HEK293 (cell line): ENCODE measurements around the gene APOB.

Experiments used
- CTCF ChIA-PET: fragments of 350-600 bp; formaldehyde crosslinking; extraction: SDS; loops from one replicate; lab custom pipeline; 2021; ENCODE audit warnings: antibody characterized with exemption; lab: Yijun Ruan, JAX
- POLR2A ChIA-PET: fragments of 300-600 bp; formaldehyde crosslinking; extraction: SDS; loops from one replicate; lab custom pipeline; 2020; ENCODE audit warnings: antibody characterized with exemption, inconsistent platforms; lab: Yijun Ruan, JAX
- H3K27ac ChIP-seq: fragments of 200-500 bp; sonication (Bioruptor generic); 2 replicates; pipeline ENCODE4 v1.5.1; 2014; ENCODE audit warnings: low read depth, low read length, control low read depth, inconsistent platforms; ENCODE audit errors: extremely low read depth
- H3K36me3 ChIP-seq, 2 experiments: fragments of 200-500 bp in 1 of 2; sonication (Bioruptor generic) in 1 of 2; 1 replicate in 1 of 2; 2 replicates in 1 of 2; pipeline ENCODE4 v1.5.1; 2014 to 2017; ENCODE audit warnings: inconsistent platforms in 2 of 2, low read length in 2 of 2; ENCODE audit not compliant: control insufficient read depth in 2 of 2, insufficient read depth in 1 of 2
- H3K4me1 ChIP-seq: fragments of 200-500 bp; sonication (Bioruptor generic); 2 replicates; pipeline ENCODE4 v1.5.1; 2014; ENCODE audit warnings: mild to moderate bottlenecking, low read length, inconsistent platforms; ENCODE audit not compliant: control insufficient read depth, insufficient read depth
- H3K4me3 ChIP-seq: 2 replicates; pipeline ENCODE4 v1.5.1; 2011; ENCODE audit warnings: low read depth, mild to moderate bottlenecking, control low read depth, low read length, moderate library complexity
- H3K9me3 ChIP-seq: fragments of 200-500 bp; sonication (Bioruptor generic); 2 replicates; pipeline ENCODE4 v1.5.1; 2014; ENCODE audit warnings: low read depth, low read length, inconsistent platforms; ENCODE audit not compliant: control insufficient read depth, insufficient read depth
- ATF2 ChIP-seq: fragments of 450-650 bp; formaldehyde crosslinking; IDR thresholded peaks from 2 replicates; pipeline ENCODE4 v1.5.1; 2016; ENCODE audit warnings: missing biosample characterization, missing genetic modification characterization, low read depth
- GLI4 ChIP-seq: fragments of 450-650 bp; formaldehyde crosslinking; IDR thresholded peaks from 2 replicates; pipeline ENCODE4 v1.5.1; 2016; ENCODE audit warnings: missing biosample characterization, missing genetic modification characterization
- KLF16 ChIP-seq: fragments of 450-650 bp; formaldehyde crosslinking; IDR thresholded peaks from 2 replicates; pipeline ENCODE4 v1.5.1; 2017; ENCODE audit warnings: missing biosample characterization, missing genetic modification characterization
- MYNN ChIP-seq: fragments of 450-650 bp; formaldehyde crosslinking; IDR thresholded peaks from 2 replicates; pipeline ENCODE4 v1.5.1; 2016; ENCODE audit warnings: missing biosample characterization, missing genetic modification characterization, borderline replicate concordance
- REST ChIP-seq: fragments of 450-650 bp; formaldehyde crosslinking; IDR thresholded peaks from 2 replicates; pipeline ENCODE4 v1.5.1; 2016; ENCODE audit warnings: missing biosample characterization, missing genetic modification characterization
- ZEB2 ChIP-seq: fragments of 450-650 bp; formaldehyde crosslinking; IDR thresholded peaks from 2 replicates; pipeline ENCODE4 v1.5.1; 2016; ENCODE audit warnings: missing biosample characterization, missing genetic modification characterization
- ZNF175 ChIP-seq: fragments of 450-650 bp; formaldehyde crosslinking; IDR thresholded peaks from 2 replicates; pipeline ENCODE4 v1.5.1; 2016; ENCODE audit warnings: missing biosample characterization, missing genetic modification characterization
- ZNF18 ChIP-seq: fragments of 450-650 bp; formaldehyde crosslinking; IDR thresholded peaks from 2 replicates; pipeline ENCODE4 v1.5.1; 2016; ENCODE audit warnings: missing biosample characterization, missing genetic modification characterization
- ZNF223 ChIP-seq: fragments of 450-650 bp; formaldehyde crosslinking; IDR thresholded peaks from 2 replicates; pipeline ENCODE4 v1.5.1; 2016; ENCODE audit warnings: missing biosample characterization, missing genetic modification characterization
- ZNF248 ChIP-seq: fragments of 450-650 bp; formaldehyde crosslinking; IDR thresholded peaks from 2 replicates; pipeline ENCODE4 v1.5.1; 2017; ENCODE audit warnings: missing biosample characterization, missing genetic modification characterization
- ZNF280D ChIP-seq: fragments of 450-650 bp; formaldehyde crosslinking; IDR thresholded peaks from 2 replicates; pipeline ENCODE4 v1.5.1; 2016; ENCODE audit warnings: missing biosample characterization, missing genetic modification characterization
- ZNF350 ChIP-seq: fragments of 450-650 bp; formaldehyde crosslinking; IDR thresholded peaks from 2 replicates; pipeline ENCODE4 v1.5.0; 2017; ENCODE audit warnings: missing biosample characterization, mild to moderate bottlenecking, missing genetic modification characterization
- ZNF423 ChIP-seq: fragments of 450-650 bp; formaldehyde crosslinking; IDR thresholded peaks from 2 replicates; pipeline ENCODE4 v1.5.1; 2016; ENCODE audit warnings: missing biosample characterization, missing genetic modification characterization
- ZNF488 ChIP-seq: fragments of 450-650 bp; formaldehyde crosslinking; IDR thresholded peaks from 2 replicates; pipeline ENCODE4 v1.5.1; 2016; ENCODE audit warnings: missing biosample characterization, missing genetic modification characterization
- ZNF510 ChIP-seq: fragments of 450-650 bp; formaldehyde crosslinking; IDR thresholded peaks from 2 replicates; pipeline ENCODE4 v1.5.1; 2018; ENCODE audit warnings: mild to moderate bottlenecking, missing genetic modification characterization, missing biosample characterization; ENCODE audit not compliant: insufficient replicate concordance
- ZNF514 ChIP-seq: fragments of 450-650 bp; formaldehyde crosslinking; IDR thresholded peaks from 2 replicates; pipeline ENCODE4 v1.5.1; 2016; ENCODE audit warnings: missing biosample characterization, missing genetic modification characterization
- ZNF596 ChIP-seq: fragments of 450-650 bp; IDR thresholded peaks from 2 replicates; pipeline ENCODE4 v1.5.0; 2018; ENCODE audit warnings: missing biosample characterization, mild to moderate bottlenecking, missing genetic modification characterization, moderate library complexity
- ZSCAN4 ChIP-seq: fragments of 450-650 bp; formaldehyde crosslinking; IDR thresholded peaks from 2 replicates; pipeline ENCODE4 v1.5.1; 2017; ENCODE audit warnings: missing biosample characterization, missing genetic modification characterization
- ZXDB ChIP-seq: fragments of 450-650 bp; formaldehyde crosslinking; IDR thresholded peaks from 2 replicates; pipeline ENCODE4 v1.5.1; 2016; ENCODE audit warnings: missing biosample characterization, missing genetic modification characterization

The APOB gene

GRCh38 chr2:21040468-21041377 lies 3.1 kb downstream of the APOB start:
- Histone ChIP-seq H3K9me3 (no peaks in the 10 kb centered on the region), H3K36me3 (no peaks in the 10 kb centered on the region), H3K4me1 (no peaks in the 10 kb centered on the region)
- ChIA-PET CTCF (interaction anchor here (0.6 to 3.8 kb wide), 8 partner anchors 14 to 680 kb away, joined by 3 to 15 read pairs (median 5); no protein-coding TSS in a partner anchor), POLR2A (no interaction called here)
- TF ChIP-seq ZSCAN4 (tag by site-specific recombination) (no peak), ZNF423 (tag by site-specific recombination) (no peak), ZNF596 (tag by site-specific recombination) (no peak), ZNF223 (tag by site-specific recombination) (no peak), ZNF488 (tag by site-specific recombination) (no peak), ZXDB (tag by site-specific recombination) (no peak), ZNF280D (tag by site-specific recombination) (no peak), GLI4 (tag by site-specific recombination) (no peak), ZNF510 (tag by site-specific recombination) (no peak), ZEB2 (tag by site-specific recombination) (no peak), REST (tag by site-specific recombination) (no peak), ZNF514 (tag by site-specific recombination) (no peak), KLF16 (no peak)
- TF ChIP-seq, all 188 proteins: peak for 0
- Histone ChIP-seq H3K27ac (no peak overlapping the region), H3K4me3 (no peak overlapping the region)

- CTCF ChIA-PET, result interaction anchor here (2.7 kb wide), 1 partner anchor 379 kb away, joined by 12 read pairs; no protein-coding TSS in a partner anchor
- no peaks in the 10 kb centered on the region for H3K36me3 ChIP-seq
- no peak overlapping the region for H3K4me3 ChIP-seq
- H3K27ac ChIP-seq, result no peak overlapping the region
- no peaks in the 10 kb centered on the region for H3K4me1 ChIP-seq
- H3K9me3 ChIP-seq, result no peaks in the 10 kb centered on the region
- POLR2A ChIA-PET, result no interaction called here
- no peak for TF ChIP-seq ZNF18 (tag by site-specific recombination)
- TF ChIP-seq ATF2 (tag by site-specific recombination), result no peak
- no peak for TF ChIP-seq ZNF175 (tag by site-specific recombination)
- TF ChIP-seq MYNN, result no peak
- TF ChIP-seq ZNF350 (tag by site-specific recombination), result no peak
- TF ChIP-seq ZNF248 (tag by site-specific recombination), result no peak
Observed at GRCh38 chr2:21039979-21040467, 3.9 kb downstream of the APOB start.
